ENCODE results near the gene PLEKHM3. TPM values are rescaled to one million over a fixed set of nuclear protein-coding genes. Genes with fewer than 3 reads are reported as not detected.
A peak's percentile ranks its signal among the peaks of the same experiment; 100 is the strongest.

PLEKHM3 gene
- total and polyA plus RNA-seq, 2 of the 13 experiments (the other 11 are each of a cell fraction or from before 2014, with no cell fraction given) = 4.5 to 4.7 TPM

DNA sequence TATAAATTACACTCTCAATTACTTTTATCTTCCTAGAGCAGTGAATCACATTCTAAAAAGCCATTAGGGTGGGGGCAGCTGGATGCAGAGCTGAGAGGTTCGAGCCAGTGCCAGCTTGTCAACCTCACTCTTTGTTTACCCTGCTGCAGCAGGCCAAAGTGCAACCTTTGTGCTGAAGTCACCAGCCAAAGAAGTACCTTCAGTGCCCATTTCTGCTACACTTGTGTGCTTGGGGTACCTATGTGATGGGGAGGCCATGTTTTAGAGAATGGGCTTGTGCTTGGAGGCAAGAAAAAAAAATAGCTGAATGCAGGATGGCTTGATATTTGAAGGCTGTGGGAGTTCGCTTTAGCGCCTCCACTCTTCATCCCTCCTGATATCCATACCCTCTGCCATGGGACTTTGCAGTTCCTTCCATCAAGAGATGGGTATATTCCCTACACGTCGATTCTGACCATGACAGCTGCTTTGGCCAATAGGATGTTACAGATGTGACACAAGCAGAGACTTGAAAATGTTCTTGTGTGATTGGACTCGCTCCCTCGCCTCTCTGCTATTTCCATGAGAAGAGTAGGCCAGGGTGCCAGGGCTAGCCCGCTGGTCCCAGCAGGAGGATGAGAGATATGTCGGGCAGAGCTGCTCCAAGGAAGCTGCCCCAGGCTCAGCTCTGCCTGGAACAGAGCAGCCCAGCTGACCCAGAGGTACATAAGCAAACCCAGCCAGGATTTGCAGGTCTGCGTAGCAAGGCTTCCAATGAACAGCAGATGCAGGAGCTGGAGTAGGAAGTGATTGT, 242.9 kb downstream of the PLEKHM3 start (continued):
- TF ChIP-seq ZNF253 (CRISPR knock-in tag; IDR thresholded peaks at IDR 0.05; ENCODE audit: borderline replicate concordance) (no peak), STAG1 (CRISPR knock-in tag; IDR thresholded peaks at IDR 0.05) (0 out of 2 replicates have a peak, but pooled peaks have one; percentile 12), ZNF510 (CRISPR knock-in tag; IDR thresholded peaks at IDR 0.05; ENCODE audit: low read depth) (no peak), KDM6A (CRISPR knock-in tag; IDR thresholded peaks at IDR 0.05; ENCODE audit: low read depth) (peak; percentile 73), ZKSCAN8 (CRISPR knock-in tag; IDR thresholded peaks at IDR 0.05; ENCODE audit: borderline replicate concordance) (0 out of 2 replicates have a peak, but pooled peaks have one; percentile 53), MTF2 (CRISPR knock-in tag; IDR thresholded peaks at IDR 0.05; ENCODE audit: borderline replicate concordance) (no peak), SP1 (IDR thresholded peaks at IDR 0.05) (no peak), SP1 (CRISPR knock-in tag; IDR thresholded peaks at IDR 0.05) (no peak), ERF (CRISPR knock-in tag; IDR thresholded peaks at IDR 0.05) (peak; percentile 58; the same call in 1 of the 2 replicates), NFYB (CRISPR knock-in tag; IDR thresholded peaks at IDR 0.05) (0 out of 2 replicates have a peak, but pooled peaks have one; percentile 9), IRF2 (CRISPR knock-in tag; IDR thresholded peaks at IDR 0.05) (peak; percentile 92), SNAI1 (CRISPR knock-in tag; IDR thresholded peaks at IDR 0.05; ENCODE audit: borderline replicate concordance) (no peak), SOX13 (IDR thresholded peaks at IDR 0.05) (no peak), SOX13 (CRISPR knock-in tag; conservative IDR thresholded peaks at IDR 0.05 in 1 of 2, IDR thresholded peaks at IDR 0.05 in 1 of 2) (peak in 1 of 2 experiments; percentile 75; a peak in 2 of 4 replicates)
- TF ChIP-seq, protein P1, sequence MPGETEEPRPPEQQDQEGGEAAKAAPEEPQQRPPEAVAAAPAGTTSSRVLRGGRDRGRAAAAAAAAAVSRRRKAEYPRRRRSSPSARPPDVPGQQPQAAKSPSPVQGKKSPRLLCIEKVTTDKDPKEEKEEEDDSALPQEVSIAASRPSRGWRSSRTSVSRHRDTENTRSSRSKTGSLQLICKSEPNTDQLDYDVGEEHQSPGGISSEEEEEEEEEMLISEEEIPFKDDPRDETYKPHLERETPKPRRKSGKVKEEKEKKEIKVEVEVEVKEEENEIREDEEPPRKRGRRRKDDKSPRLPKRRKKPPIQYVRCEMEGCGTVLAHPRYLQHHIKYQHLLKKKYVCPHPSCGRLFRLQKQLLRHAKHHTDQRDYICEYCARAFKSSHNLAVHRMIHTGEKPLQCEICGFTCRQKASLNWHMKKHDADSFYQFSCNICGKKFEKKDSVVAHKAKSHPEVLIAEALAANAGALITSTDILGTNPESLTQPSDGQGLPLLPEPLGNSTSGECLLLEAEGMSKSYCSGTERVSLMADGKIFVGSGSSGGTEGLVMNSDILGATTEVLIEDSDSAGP (CRISPR knock-in tag; IDR thresholded peaks at IDR 0.05; ENCODE audit: borderline replicate concordance) = peak; percentile 56
- TF ChIP-seq, protein P2, sequence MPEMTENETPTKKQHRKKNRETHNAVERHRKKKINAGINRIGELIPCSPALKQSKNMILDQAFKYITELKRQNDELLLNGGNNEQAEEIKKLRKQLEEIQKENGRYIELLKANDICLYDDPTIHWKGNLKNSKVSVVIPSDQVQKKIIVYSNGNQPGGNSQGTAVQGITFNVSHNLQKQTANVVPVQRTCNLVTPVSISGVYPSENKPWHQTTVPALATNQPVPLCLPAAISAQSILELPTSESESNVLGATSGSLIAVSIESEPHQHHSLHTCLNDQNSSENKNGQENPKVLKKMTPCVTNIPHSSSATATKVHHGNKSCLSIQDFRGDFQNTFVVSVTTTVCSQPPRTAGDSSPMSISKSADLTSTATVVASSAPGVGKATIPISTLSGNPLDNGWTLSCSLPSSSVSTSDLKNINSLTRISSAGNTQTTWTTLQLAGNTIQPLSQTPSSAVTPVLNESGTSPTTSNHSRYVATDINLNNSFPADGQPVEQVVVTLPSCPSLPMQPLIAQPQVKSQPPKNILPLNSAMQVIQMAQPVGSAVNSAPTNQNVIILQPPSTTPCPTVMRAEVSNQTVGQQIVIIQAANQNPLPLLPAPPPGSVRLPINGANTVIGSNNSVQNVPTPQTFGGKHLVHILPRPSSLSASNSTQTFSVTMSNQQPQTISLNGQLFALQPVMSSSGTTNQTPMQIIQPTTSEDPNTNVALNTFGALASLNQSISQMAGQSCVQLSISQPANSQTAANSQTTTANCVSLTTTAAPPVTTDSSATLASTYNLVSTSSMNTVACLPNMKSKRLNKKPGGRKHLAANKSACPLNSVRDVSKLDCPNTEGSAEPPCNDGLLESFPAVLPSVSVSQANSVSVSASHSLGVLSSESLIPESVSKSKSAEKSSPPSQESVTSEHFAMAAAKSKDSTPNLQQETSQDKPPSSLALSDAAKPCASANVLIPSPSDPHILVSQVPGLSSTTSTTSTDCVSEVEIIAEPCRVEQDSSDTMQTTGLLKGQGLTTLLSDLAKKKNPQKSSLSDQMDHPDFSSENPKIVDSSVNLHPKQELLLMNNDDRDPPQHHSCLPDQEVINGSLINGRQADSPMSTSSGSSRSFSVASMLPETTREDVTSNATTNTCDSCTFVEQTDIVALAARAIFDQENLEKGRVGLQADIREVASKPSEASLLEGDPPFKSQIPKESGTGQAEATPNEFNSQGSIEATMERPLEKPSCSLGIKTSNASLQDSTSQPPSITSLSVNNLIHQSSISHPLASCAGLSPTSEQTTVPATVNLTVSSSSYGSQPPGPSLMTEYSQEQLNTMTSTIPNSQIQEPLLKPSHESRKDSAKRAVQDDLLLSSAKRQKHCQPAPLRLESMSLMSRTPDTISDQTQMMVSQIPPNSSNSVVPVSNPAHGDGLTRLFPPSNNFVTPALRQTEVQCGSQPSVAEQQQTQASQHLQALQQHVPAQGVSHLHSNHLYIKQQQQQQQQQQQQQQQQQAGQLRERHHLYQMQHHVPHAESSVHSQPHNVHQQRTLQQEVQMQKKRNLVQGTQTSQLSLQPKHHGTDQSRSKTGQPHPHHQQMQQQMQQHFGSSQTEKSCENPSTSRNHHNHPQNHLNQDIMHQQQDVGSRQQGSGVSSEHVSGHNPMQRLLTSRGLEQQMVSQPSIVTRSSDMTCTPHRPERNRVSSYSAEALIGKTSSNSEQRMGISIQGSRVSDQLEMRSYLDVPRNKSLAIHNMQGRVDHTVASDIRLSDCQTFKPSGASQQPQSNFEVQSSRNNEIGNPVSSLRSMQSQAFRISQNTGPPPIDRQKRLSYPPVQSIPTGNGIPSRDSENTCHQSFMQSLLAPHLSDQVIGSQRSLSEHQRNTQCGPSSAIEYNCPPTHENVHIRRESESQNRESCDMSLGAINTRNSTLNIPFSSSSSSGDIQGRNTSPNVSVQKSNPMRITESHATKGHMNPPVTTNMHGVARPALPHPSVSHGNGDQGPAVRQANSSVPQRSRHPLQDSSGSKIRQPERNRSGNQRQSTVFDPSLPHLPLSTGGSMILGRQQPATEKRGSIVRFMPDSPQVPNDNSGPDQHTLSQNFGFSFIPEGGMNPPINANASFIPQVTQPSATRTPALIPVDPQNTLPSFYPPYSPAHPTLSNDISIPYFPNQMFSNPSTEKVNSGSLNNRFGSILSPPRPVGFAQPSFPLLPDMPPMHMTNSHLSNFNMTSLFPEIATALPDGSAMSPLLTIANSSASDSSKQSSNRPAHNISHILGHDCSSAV (CRISPR knock-in tag; IDR thresholded peaks at IDR 0.05; ENCODE audit: borderline replicate concordance) = no peak

Measured in HepG2 (cell line).